ENCODE measurements around the gene GRXCR2.

Gene GRXCR2

DNA sequence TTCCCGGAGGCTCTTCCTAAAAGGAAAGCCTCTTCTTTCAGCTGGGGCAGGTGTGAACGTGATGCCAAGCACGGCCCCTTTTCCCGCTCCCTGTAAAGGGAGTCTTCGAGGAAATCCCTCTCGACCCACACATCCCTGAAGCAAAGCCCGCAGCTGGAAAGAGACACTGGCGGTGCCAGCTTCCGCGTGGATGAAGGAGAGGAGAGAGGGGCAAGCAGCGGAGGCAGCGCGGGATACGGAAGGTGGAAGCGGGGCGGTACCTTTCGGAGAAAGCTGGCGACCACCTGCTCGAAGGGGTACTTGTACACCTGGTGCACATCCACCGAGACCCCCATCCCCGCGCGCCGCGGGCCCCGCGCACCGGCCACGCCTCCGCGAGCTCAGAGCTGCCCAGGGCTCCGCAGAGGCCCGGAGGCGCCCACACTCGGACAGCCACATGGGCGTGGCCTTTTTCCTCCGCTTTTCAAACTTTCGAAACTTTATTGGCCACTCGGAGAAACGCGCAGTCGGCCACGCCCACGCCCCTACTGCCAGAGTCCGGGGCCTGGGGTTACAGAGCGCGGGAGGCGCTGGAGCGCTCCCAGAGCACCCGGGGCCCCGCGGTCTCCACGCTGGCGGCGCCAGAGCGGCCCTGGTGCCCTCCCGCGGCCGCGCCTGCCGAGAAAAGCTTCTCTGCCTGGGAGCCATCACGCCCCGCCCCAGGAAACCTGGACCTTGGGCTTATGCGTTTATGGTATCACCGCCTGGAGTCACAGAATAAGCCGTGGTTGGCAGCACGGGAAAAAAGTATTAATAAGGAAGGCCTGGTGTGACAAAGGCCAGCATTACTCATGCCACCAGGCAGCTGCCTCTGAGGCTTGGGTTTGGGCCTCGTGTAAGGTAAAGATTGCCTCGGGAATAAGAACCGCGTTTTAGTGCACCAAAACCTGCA, 37.6 kb downstream of the GRXCR2 start, which contains the start of gene PRELID2 (continued):
- TF ChIP-seq ZBTB26 (tag by site-specific recombination; optimal IDR thresholded peaks at IDR 0.05) = peak; percentile 95
- TF ChIP-seq ZSCAN18 (tag by site-specific recombination; IDR thresholded peaks at IDR 0.05) = no peak
- no peak for TF ChIP-seq MYNN (tag by site-specific recombination; IDR thresholded peaks at IDR 0.05; ENCODE audit: borderline replicate concordance)
- no peak for TF ChIP-seq ZNF10 (tag by site-specific recombination; IDR thresholded peaks at IDR 0.05)
- TF ChIP-seq, protein P1, sequence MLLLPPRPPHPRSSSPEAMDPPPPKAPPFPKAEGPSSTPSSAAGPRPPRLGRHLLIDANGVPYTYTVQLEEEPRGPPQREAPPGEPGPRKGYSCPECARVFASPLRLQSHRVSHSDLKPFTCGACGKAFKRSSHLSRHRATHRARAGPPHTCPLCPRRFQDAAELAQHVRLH (tag by site-specific recombination; IDR thresholded peaks at IDR 0.05) = 0 out of 2 replicates have a peak, but pooled peaks have one; percentile 14
- TF ChIP-seq ZNF585B (tag by site-specific recombination; IDR thresholded peaks at IDR 0.05) = no peak
- TF ChIP-seq ZNF654 (tag by site-specific recombination; IDR thresholded peaks at IDR 0.05; ENCODE audit: low read depth) = no peak
- peak; percentile 16; the same call in 1 of the 2 replicates for TF ChIP-seq ZNF24 (tag by site-specific recombination; IDR thresholded peaks at IDR 0.05)
- TF ChIP-seq, protein P2, sequence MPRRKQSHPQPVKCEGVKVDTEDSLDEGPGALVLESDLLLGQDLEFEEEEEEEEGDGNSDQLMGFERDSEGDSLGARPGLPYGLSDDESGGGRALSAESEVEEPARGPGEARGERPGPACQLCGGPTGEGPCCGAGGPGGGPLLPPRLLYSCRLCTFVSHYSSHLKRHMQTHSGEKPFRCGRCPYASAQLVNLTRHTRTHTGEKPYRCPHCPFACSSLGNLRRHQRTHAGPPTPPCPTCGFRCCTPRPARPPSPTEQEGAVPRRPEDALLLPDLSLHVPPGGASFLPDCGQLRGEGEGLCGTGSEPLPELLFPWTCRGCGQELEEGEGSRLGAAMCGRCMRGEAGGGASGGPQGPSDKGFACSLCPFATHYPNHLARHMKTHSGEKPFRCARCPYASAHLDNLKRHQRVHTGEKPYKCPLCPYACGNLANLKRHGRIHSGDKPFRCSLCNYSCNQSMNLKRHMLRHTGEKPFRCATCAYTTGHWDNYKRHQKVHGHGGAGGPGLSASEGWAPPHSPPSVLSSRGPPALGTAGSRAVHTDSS (tag by site-specific recombination; IDR thresholded peaks at IDR 0.05) = no peak
- TF ChIP-seq ZNF548 (tag by site-specific recombination; IDR thresholded peaks at IDR 0.05) = no peak
- TF ChIP-seq ZNF433 (tag by site-specific recombination; IDR thresholded peaks at IDR 0.05; ENCODE audit: low read depth) = no peak
- TF ChIP-seq ZNF174 (tag by site-specific recombination; IDR thresholded peaks at IDR 0.05) = no peak
- no peak for TF ChIP-seq ZNF777 (tag by site-specific recombination; IDR thresholded peaks at IDR 0.05; ENCODE audit: borderline replicate concordance)
- TF ChIP-seq BCL6B (tag by site-specific recombination; IDR thresholded peaks at IDR 0.05) = peak; percentile 28; the same call in 1 of the 2 replicates
- no peak for TF ChIP-seq BCL11A (tag by site-specific recombination; IDR thresholded peaks at IDR 0.05; ENCODE audit: low read depth)
- TF ChIP-seq, protein P3, sequence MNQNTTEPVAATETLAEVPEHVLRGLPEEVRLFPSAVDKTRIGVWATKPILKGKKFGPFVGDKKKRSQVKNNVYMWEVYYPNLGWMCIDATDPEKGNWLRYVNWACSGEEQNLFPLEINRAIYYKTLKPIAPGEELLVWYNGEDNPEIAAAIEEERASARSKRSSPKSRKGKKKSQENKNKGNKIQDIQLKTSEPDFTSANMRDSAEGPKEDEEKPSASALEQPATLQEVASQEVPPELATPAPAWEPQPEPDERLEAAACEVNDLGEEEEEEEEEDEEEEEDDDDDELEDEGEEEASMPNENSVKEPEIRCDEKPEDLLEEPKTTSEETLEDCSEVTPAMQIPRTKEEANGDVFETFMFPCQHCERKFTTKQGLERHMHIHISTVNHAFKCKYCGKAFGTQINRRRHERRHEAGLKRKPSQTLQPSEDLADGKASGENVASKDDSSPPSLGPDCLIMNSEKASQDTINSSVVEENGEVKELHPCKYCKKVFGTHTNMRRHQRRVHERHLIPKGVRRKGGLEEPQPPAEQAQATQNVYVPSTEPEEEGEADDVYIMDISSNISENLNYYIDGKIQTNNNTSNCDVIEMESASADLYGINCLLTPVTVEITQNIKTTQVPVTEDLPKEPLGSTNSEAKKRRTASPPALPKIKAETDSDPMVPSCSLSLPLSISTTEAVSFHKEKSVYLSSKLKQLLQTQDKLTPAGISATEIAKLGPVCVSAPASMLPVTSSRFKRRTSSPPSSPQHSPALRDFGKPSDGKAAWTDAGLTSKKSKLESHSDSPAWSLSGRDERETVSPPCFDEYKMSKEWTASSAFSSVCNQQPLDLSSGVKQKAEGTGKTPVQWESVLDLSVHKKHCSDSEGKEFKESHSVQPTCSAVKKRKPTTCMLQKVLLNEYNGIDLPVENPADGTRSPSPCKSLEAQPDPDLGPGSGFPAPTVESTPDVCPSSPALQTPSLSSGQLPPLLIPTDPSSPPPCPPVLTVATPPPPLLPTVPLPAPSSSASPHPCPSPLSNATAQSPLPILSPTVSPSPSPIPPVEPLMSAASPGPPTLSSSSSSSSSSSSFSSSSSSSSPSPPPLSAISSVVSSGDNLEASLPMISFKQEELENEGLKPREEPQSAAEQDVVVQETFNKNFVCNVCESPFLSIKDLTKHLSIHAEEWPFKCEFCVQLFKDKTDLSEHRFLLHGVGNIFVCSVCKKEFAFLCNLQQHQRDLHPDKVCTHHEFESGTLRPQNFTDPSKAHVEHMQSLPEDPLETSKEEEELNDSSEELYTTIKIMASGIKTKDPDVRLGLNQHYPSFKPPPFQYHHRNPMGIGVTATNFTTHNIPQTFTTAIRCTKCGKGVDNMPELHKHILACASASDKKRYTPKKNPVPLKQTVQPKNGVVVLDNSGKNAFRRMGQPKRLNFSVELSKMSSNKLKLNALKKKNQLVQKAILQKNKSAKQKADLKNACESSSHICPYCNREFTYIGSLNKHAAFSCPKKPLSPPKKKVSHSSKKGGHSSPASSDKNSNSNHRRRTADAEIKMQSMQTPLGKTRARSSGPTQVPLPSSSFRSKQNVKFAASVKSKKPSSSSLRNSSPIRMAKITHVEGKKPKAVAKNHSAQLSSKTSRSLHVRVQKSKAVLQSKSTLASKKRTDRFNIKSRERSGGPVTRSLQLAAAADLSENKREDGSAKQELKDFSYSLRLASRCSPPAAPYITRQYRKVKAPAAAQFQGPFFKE (tag by site-specific recombination; IDR thresholded peaks at IDR 0.05; ENCODE audit: borderline replicate concordance) = no peak
- no peak for TF ChIP-seq ZNF148 (tag by site-specific recombination; IDR thresholded peaks at IDR 0.05; ENCODE audit: borderline replicate concordance)
- TF ChIP-seq KLF17 (tag by site-specific recombination; IDR thresholded peaks at IDR 0.05) = peak; percentile 87
- TF ChIP-seq MZF1 (tag by site-specific recombination; IDR thresholded peaks at IDR 0.05; ENCODE audit: borderline replicate concordance) = no peak
- no peak for TF ChIP-seq ZNF701 (tag by site-specific recombination; IDR thresholded peaks at IDR 0.05)

All from HEK293 (cell line).